ENCODE measurements around the gene SPATA31E1.
"Not testable (repeated sequence)": the region's sequence is repeated elsewhere in the genome, so short reads cannot be mapped to it uniquely, and the experiment has no call there.

SPATA31E1 gene

GRCh38 chr9:87937352-87937751, 54.7 kb downstream of the SPATA31E1 start:
- DNase-seq = not testable (repeated sequence)

GRCh38 chr9:87937918-87938317, 55.2 kb downstream of the SPATA31E1 start:
- not testable (repeated sequence) for DNase-seq

- DNase-seq = not testable (repeated sequence)
Measured at GRCh38 chr9:87938336-87938735, 55.7 kb downstream of the SPATA31E1 start.
